ENCODE data around the gene GOLGA6A.

Gene GOLGA6A

GRCh38 chr15:74028646-74029045 is 53.7 kb downstream of the GOLGA6A start:
- no peak for TF ChIP-seq CTCF (IDR thresholded peaks at IDR 0.05; ENCODE audit: control insufficient read depth, insufficient read depth, low read depth, low read length, missing control alignments)
- H3K4me3 ChIP-seq (ENCODE audit: control insufficient read depth, low read depth, low read length), result no peak overlapping the region
- DNase-seq (ENCODE audit: low read depth), result no peak

- DNase-seq (ENCODE audit: low read depth), result no peak
- no peak for TF ChIP-seq CTCF (IDR thresholded peaks at IDR 0.05; ENCODE audit: control insufficient read depth, insufficient read depth, low read depth, low read length, missing control alignments)
- H3K4me3 ChIP-seq (ENCODE audit: control insufficient read depth, low read depth, low read length), result no peak overlapping the region
Measured at GRCh38 chr15:74027688-74028087, 54.7 kb downstream of the GOLGA6A start.

- no peak overlapping the region for H3K4me3 ChIP-seq (ENCODE audit: control insufficient read depth, low read depth, low read length)
- no peak for TF ChIP-seq CTCF (IDR thresholded peaks at IDR 0.05; ENCODE audit: control insufficient read depth, insufficient read depth, low read depth, low read length, missing control alignments)
- no peak for DNase-seq (ENCODE audit: low read depth)
Measured at GRCh38 chr15:74025436-74025835, 56.9 kb downstream of the GOLGA6A start.

- no peak overlapping the region for H3K4me3 ChIP-seq (ENCODE audit: control insufficient read depth, low read depth, low read length)
- no peak for TF ChIP-seq CTCF (IDR thresholded peaks at IDR 0.05; ENCODE audit: control insufficient read depth, insufficient read depth, low read depth, low read length, missing control alignments)
- DNase-seq (ENCODE audit: low read depth), result no peak
Measured at GRCh38 chr15:74024687-74025086, 57.7 kb downstream of the GOLGA6A start.

GRCh38 chr15:74022706-74023470 is 59.5 kb downstream of the GOLGA6A start:
- DNase-seq (ENCODE audit: low read depth), result no peak
- TF ChIP-seq CTCF (IDR thresholded peaks at IDR 0.05; ENCODE audit: control insufficient read depth, insufficient read depth, low read depth, low read length, missing control alignments), result no peak

More at GRCh38 chr15:74022706-74023470, 59.5 kb downstream of the GOLGA6A start:
- no peak overlapping the region for H3K4me3 ChIP-seq (ENCODE audit: control insufficient read depth, low read depth, low read length)

All from AG09309 (cell line).